CD4-positive, alpha-beta T cell (primary cell): ENCODE data around the gene TNF. TPM values are rescaled to one million over a fixed set of nuclear protein-coding genes. Genes with fewer than 3 reads are reported as not detected.

Source experiments
- ATAC-seq: fragments of 200-7000 bp; cut with Tn5 transposase; one replicate; pipeline ENCODE4 v1.10.0; 2022; ENCODE audit warnings: mild to moderate bottlenecking; ENCODE audit not compliant: poor library complexity
- CTCF ChIA-PET: fragments of 350-600 bp; sonication (Branson Sonifier 250); formaldehyde crosslinking; loops from one replicate; lab custom pipeline; 2021; ENCODE audit warnings: antibody characterized with exemption, inconsistent platforms; lab: Charles Lee
- POLR2A ChIA-PET: fragments of 350-600 bp; sonication (Branson Sonifier 250); formaldehyde crosslinking; loops from one replicate; lab custom pipeline; 2021; ENCODE audit warnings: antibody characterized with exemption, inconsistent platforms; lab: Charles Lee
- DNase-seq, 14 experiments: peaks; one replicate each; pipeline ENCODE4 v3.0.0-alpha.2; 2013 to 2020; ENCODE audit warnings: mixed read lengths in 2 of 14
- H3K27ac ChIP-seq, 2 donors: one replicate each; pipeline versions ENCODE4 v1.5.1 to v1.7.0; 2013; ENCODE audit warnings: low read length in 2 of 2, low read depth in 1 of 2, mild to moderate bottlenecking in 1 of 2
- H3K27me3 ChIP-seq, 2 experiments: 1 replicate in 1 of 2; 2 replicates in 1 of 2; pipeline versions ENCODE4 v1.6.1 to v1.7.0; 2013; ENCODE audit warnings: low read length in 2 of 2, control low read depth in 1 of 2, mild to moderate bottlenecking in 1 of 2, moderate library complexity in 1 of 2; ENCODE audit not compliant: insufficient read depth in 2 of 2, control insufficient read depth in 1 of 2
- H3K36me3 ChIP-seq: one replicate; pipeline ENCODE4 v1.6.1; 2013; ENCODE audit warnings: low read length, control low read depth; ENCODE audit not compliant: insufficient read depth
- H3K4me1 ChIP-seq: one replicate; pipeline ENCODE4 v1.6.1; 2013; ENCODE audit warnings: low read length, control low read depth; ENCODE audit not compliant: insufficient read depth
- H3K4me3 ChIP-seq: one replicate; pipeline ENCODE4 v1.5.1; 2013; ENCODE audit warnings: mild to moderate bottlenecking, low read length, moderate library complexity
- H3K9me3 ChIP-seq, 2 experiments: 1 replicate in 1 of 2; 2 replicates in 1 of 2; pipeline versions ENCODE4 v1.6.1 to v1.7.0; 2013; ENCODE audit warnings: low read length in 2 of 2, mild to moderate bottlenecking in 2 of 2, control low read depth in 1 of 2, moderate library complexity in 1 of 2; ENCODE audit not compliant: control insufficient read depth in 1 of 2, insufficient read depth in 1 of 2
- H3K27ac Mint-ChIP-seq: one replicate; pipeline ENCODE4 v1.8.0; 2020; ENCODE audit warnings: mixed read lengths
- H3K27me3 Mint-ChIP-seq: one replicate; pipeline ENCODE4 v1.8.0; 2021; ENCODE audit warnings: mixed read lengths
- H3K36me3 Mint-ChIP-seq: one replicate; pipeline ENCODE4 v1.8.0; 2021; ENCODE audit warnings: low read depth, mixed read lengths
- H3K4me1 Mint-ChIP-seq: one replicate; pipeline ENCODE4 v1.8.0; 2021; ENCODE audit warnings: low read depth, mixed read lengths
- H3K4me3 Mint-ChIP-seq: one replicate; pipeline ENCODE4 v1.8.0; 2020; ENCODE audit warnings: mild to moderate bottlenecking, mixed read lengths
- H3K9me3 Mint-ChIP-seq: one replicate; pipeline ENCODE4 v1.8.0; 2020; ENCODE audit warnings: mixed read lengths
- CTCF ChIP-seq: fragments of 200-600 bp; IDR thresholded peaks from one replicate; pipeline ENCODE4 v1.8.0; 2022; ENCODE audit warnings: antibody characterized with exemption, mild to moderate bottlenecking
- intact Hi-C, 2 experiments: fragments of 100-400 bp; cut with DNase I in 1 of 2; cut with micrococcal nuclease in 1 of 2; formaldehyde crosslinking; loops; one replicate each; pipeline versions ENCODE4 v1.15.1 to v1.9.0; 2023 to 2025; cut with DNase I, micrococcal nuclease
- total RNA-seq, 174 experiments: library from RNA in 2 of 174; stranded (reverse) in 2 of 174; gene quantifications; one replicate each; pipeline ENCODE4 v1.2.3 and lab custom pipeline; 2021 to 2026

TNF gene
- total RNA-seq, 2 experiments from 2014 or later: 33.1 to 34.2 TPM

- Histone ChIP-seq H3K27ac (peak overlapping the region; percentile 84 to 87), H3K36me3 (peaks cover 18% of the 10 kb centered on the region), H3K4me3 (no peak overlapping the region), H3K27me3 (no peaks in the 10 kb centered on the region), H3K4me1 (peaks cover 96% of the 10 kb centered on the region), H3K9me3 (no peaks in the 10 kb centered on the region)
- CTCF ChIA-PET: interaction anchor here (1.7 to 16.9 kb wide), 3 partner anchors 7 to 24 kb away, joined by 4 to 353 read pairs (median 169); partner anchors contain the start of genes ATP6V1G2, NCR3 and NFKBIL1
- H3K27ac Mint-ChIP-seq: peak overlapping the region; percentile 95
- ATAC-seq (no peak), DNase-seq (no peak)
- H3K36me3 Mint-ChIP-seq: peaks cover 36% of the 10 kb centered on the region
- no peak for TF ChIP-seq CTCF
- intact Hi-C loops: loop anchor here in 1 of 2 experiments (2.0 kb wide), 1 partner anchor 15 kb away; no protein-coding TSS in a partner anchor
- POLR2A ChIA-PET: interaction anchor here (1.0 to 34.9 kb wide), 5 partner anchors 2 to 262 kb away, joined by 3 to 1160 read pairs (median 220); partner anchors contain the start of genes ATP6V1G2, DDX39B, LST1 and LTA
- no peaks in the 10 kb centered on the region for H3K9me3 Mint-ChIP-seq
- H3K27me3 Mint-ChIP-seq: no peaks in the 10 kb centered on the region
- peak overlapping the region; percentile 95 for H3K4me3 Mint-ChIP-seq
- peaks cover 95% of the 10 kb centered on the region for H3K4me1 Mint-ChIP-seq
Measured at GRCh38 chr6:31573239-31574105, 1.9 kb upstream of the TNF start.

GRCh38 chr6:31574106-31575061 is 981 bp upstream of the TNF start:
- ChIA-PET POLR2A (interaction anchor here (0.8 to 34.9 kb wide), 6 partner anchors 3 to 241 kb away, joined by 3 to 1160 read pairs (median 131); partner anchors contain the start of genes ATP6V1G2, BAG6, DDX39B and HSPA1A), CTCF (interaction anchor here (1.3 to 16.9 kb wide), 3 partner anchors 18 to 25 kb away, joined by 4 to 353 read pairs (median 169); partner anchors contain the start of genes ATP6V1G2, NCR3 and NFKBIL1)
- Mint-ChIP-seq H3K4me1 (peaks cover 95% of the 10 kb centered on the region), H3K27ac (peak overlapping the region; percentile 95), H3K27me3 (no peaks in the 10 kb centered on the region), H3K9me3 (no peaks in the 10 kb centered on the region), H3K4me3 (peak overlapping the region; percentile 95), H3K36me3 (peaks cover 42% of the 10 kb centered on the region)
- TF ChIP-seq CTCF: no peak
- no peak for ATAC-seq
- Histone ChIP-seq H3K9me3 (no peaks in the 10 kb centered on the region), H3K4me1 (peaks cover 96% of the 10 kb centered on the region), H3K4me3 (peak overlapping the region; percentile 75), H3K36me3 (peaks cover 23% of the 10 kb centered on the region), H3K27me3 (no peaks in the 10 kb centered on the region), H3K27ac (peak overlapping the region; percentile 84 to 87)
- intact Hi-C loops: no loop called here
- DNase-seq: no peak
